GM19240 (cell line): ENCODE data around the gene TUBA4A.
"Not testable (repeated sequence)": the region's sequence is repeated elsewhere in the genome, so short reads cannot be mapped to it uniquely, and the experiment has no call there.

Experiments used
- DNase-seq: peaks from one replicate; pipeline ENCODE4 v3.0.0; 2011; ENCODE audit warnings: low spot score; ENCODE audit not compliant: insufficient read length

The TUBA4A gene

GRCh38 chr2:219213026-219213415, 40.7 kb downstream of the TUBA4A start:
- no peak for DNase-seq

- DNase-seq = no peak
Measured at GRCh38 chr2:219210886-219211362, 42.8 kb downstream of the TUBA4A start.

- no peak for DNase-seq
Measured at GRCh38 chr2:219210196-219210885, 43.4 kb downstream of the TUBA4A start.

GRCh38 chr2:219209236-219210195, 44.2 kb downstream of the TUBA4A start:
- no peak for DNase-seq

GRCh38 chr2:219207884-219208740, 45.6 kb downstream of the TUBA4A start:
- DNase-seq = no peak

GRCh38 chr2:219207134-219207883, 46.4 kb downstream of the TUBA4A start:
- DNase-seq = no peak

GRCh38 chr2:219206328-219207133, 47.2 kb downstream of the TUBA4A start, which contains the start of gene ZFAND2B:
Gene ZFAND2B (plus strand): TSS chr2:219206782. CDS start chr2:219206988, 206 bp downstream.
- DNase-seq = peak; percentile 97

- no peak for DNase-seq
Measured at GRCh38 chr2:219205981-219206327, 47.8 kb downstream of the TUBA4A start.

GRCh38 chr2:219205165-219205538, 48.6 kb downstream of the TUBA4A start:
- DNase-seq = no peak

- DNase-seq = no peak
Measured at GRCh38 chr2:219204425-219205164, 49.1 kb downstream of the TUBA4A start.

- DNase-seq = not testable (repeated sequence)
Measured at GRCh38 chr2:219201331-219201730, 52.4 kb downstream of the TUBA4A start.

GRCh38 chr2:219200502-219201326, 53.0 kb downstream of the TUBA4A start:
- not testable (repeated sequence) for DNase-seq
